ENCODE measurements around the gene GPNMB.
"Not testable (repeated sequence)": the region's sequence is repeated elsewhere in the genome, so short reads cannot be mapped to it uniquely, and the experiment has no call there.

GPNMB gene

GRCh38 chr7:23308754-23309153 is 62.2 kb downstream of the GPNMB start:
- no peak for DNase-seq

GRCh38 chr7:23312141-23312540 is 65.6 kb downstream of the GPNMB start:
- not testable (repeated sequence) for DNase-seq

GRCh38 chr7:23315366-23315765 is 68.8 kb downstream of the GPNMB start:
- no peak for DNase-seq

Data from NCI-H2081 (cell line).